Measurements from ENCODE around the gene MYL1.

The MYL1 gene

GRCh38 chr2:210315015-210315788 is at the start of gene MYL1:
MYL1 (minus strand) TSS chr2:210315174; CDS start chr2:210315042, 132 bp downstream.
- TF ChIP-seq CTCF (IDR thresholded peaks at IDR 0.05; ENCODE audit: insufficient read depth, low read depth, low read length, missing control alignments) = no peak
- DNase-seq (ENCODE audit: low read depth) = no peak
- no peak within 1 kb of the TSS for H3K4me3 ChIP-seq (ENCODE audit: low read length)

- TF ChIP-seq CTCF (IDR thresholded peaks at IDR 0.05; ENCODE audit: insufficient read depth, low read depth, low read length, missing control alignments) = no peak
- H3K4me3 ChIP-seq (ENCODE audit: low read length) = no peak overlapping the region
- DNase-seq (ENCODE audit: low read depth) = no peak
These were observed 48.9 kb upstream of the MYL1 start for GRCh38 chr2:210363876-210364275.

- no peak overlapping the region for H3K4me3 ChIP-seq (ENCODE audit: low read length)
- TF ChIP-seq CTCF (IDR thresholded peaks at IDR 0.05; ENCODE audit: insufficient read depth, low read depth, low read length, missing control alignments) = peak; percentile 51
These were observed 48.3 kb upstream of the MYL1 start for GRCh38 chr2:210363261-210363660.

GRCh38 chr2:210360412-210360811 is 45.4 kb upstream of the MYL1 start:
- no peak for TF ChIP-seq CTCF (IDR thresholded peaks at IDR 0.05; ENCODE audit: insufficient read depth, low read depth, low read length, missing control alignments)
- DNase-seq (ENCODE audit: low read depth) = no peak
- H3K4me3 ChIP-seq (ENCODE audit: low read length) = no peak overlapping the region

More at GRCh38 chr2:210363261-210363660, 48.3 kb upstream of the MYL1 start:
- peak; percentile 51 for DNase-seq (ENCODE audit: low read depth)

GRCh38 chr2:210356944-210357343 is 42.0 kb upstream of the MYL1 start:
- no peak for DNase-seq (ENCODE audit: low read depth)
- TF ChIP-seq CTCF (IDR thresholded peaks at IDR 0.05; ENCODE audit: insufficient read depth, low read depth, low read length, missing control alignments) = no peak

GRCh38 chr2:210337159-210337558 is 22.2 kb upstream of the MYL1 start:
- peak; percentile 10 for TF ChIP-seq CTCF (IDR thresholded peaks at IDR 0.05; ENCODE audit: insufficient read depth, low read depth, low read length, missing control alignments)
- H3K4me3 ChIP-seq (ENCODE audit: low read length) = no peak overlapping the region
- peak; percentile 4 for DNase-seq (ENCODE audit: low read depth)

More at GRCh38 chr2:210356944-210357343, 42.0 kb upstream of the MYL1 start:
- no peak overlapping the region for H3K4me3 ChIP-seq (ENCODE audit: low read length)

- TF ChIP-seq CTCF (IDR thresholded peaks at IDR 0.05; ENCODE audit: insufficient read depth, low read depth, low read length, missing control alignments) = no peak
- no peak overlapping the region for H3K4me3 ChIP-seq (ENCODE audit: low read length)
- no peak for DNase-seq (ENCODE audit: low read depth)
These were observed 9.9 kb upstream of the MYL1 start for GRCh38 chr2:210324906-210325305.

Data from epithelial cell of esophagus (primary cell).